ENCODE measurements around the gene USP13.

DNA sequence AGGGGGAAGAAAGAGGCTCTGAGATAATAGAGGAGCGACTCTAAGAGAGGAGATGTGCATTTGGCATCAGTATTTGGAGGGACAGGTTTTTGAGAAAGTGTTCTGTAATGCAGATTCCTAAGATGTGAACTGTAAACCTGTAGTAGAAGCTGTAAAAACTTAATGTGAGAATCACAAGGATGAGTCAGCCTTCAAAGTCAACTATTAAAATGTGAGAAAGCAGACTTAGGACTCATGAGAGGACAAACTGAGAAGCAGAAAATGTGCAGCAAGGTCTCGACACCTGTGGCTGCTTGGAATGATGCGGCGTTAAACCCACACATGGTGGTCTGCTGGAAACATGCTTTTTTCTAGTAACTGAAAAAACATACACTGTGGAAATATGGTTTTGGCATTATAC lies 36.0 kb downstream of the USP13 start:
- TF ChIP-seq, protein P1, sequence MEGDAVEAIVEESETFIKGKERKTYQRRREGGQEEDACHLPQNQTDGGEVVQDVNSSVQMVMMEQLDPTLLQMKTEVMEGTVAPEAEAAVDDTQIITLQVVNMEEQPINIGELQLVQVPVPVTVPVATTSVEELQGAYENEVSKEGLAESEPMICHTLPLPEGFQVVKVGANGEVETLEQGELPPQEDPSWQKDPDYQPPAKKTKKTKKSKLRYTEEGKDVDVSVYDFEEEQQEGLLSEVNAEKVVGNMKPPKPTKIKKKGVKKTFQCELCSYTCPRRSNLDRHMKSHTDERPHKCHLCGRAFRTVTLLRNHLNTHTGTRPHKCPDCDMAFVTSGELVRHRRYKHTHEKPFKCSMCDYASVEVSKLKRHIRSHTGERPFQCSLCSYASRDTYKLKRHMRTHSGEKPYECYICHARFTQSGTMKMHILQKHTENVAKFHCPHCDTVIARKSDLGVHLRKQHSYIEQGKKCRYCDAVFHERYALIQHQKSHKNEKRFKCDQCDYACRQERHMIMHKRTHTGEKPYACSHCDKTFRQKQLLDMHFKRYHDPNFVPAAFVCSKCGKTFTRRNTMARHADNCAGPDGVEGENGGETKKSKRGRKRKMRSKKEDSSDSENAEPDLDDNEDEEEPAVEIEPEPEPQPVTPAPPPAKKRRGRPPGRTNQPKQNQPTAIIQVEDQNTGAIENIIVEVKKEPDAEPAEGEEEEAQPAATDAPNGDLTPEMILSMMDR (IDR thresholded peaks at IDR 0.05): no peak
- TF ChIP-seq POLR2A (IDR thresholded peaks at IDR 0.05): no peak

Data from testis (tissue), 2 donors.